Kidney epithelial cell (primary cell): ENCODE data around the gene CCDC197. TPM values are rescaled to one million over a fixed set of nuclear protein-coding genes. Genes with fewer than 3 reads are reported as not detected.

ENCODE experiments used
- DNase-seq: peaks from one replicate; pipeline ENCODE4 v3.0.0-alpha.2; 2010; ENCODE audit warnings: low read depth
- H3K27me3 ChIP-seq: 2 replicates; pipeline ENCODE4 v1.6.0; 2011; ENCODE audit warnings: low read length; ENCODE audit not compliant: control insufficient read depth, insufficient read depth
- H3K36me3 ChIP-seq: 2 replicates; pipeline ENCODE4 v1.5.1; 2011; ENCODE audit warnings: low read length; ENCODE audit not compliant: control insufficient read depth, insufficient read depth
- H3K4me3 ChIP-seq: 2 replicates; pipeline ENCODE4 v1.5.1; 2011; ENCODE audit warnings: low read depth, mild to moderate bottlenecking, control low read depth, low read length
- CTCF ChIP-seq: IDR thresholded peaks from 2 replicates; pipeline ENCODE4 v1.5.1; 2011; ENCODE audit warnings: mild to moderate bottlenecking, moderate library complexity, low read length, control low read depth, inconsistent platforms; ENCODE audit not compliant: insufficient read depth, poor library complexity, severe bottlenecking
- total RNA-seq: library from RNA; depleted of rRNA; stranded (reverse); fragments of >200 nt; gene quantifications from 2 replicates; pipeline ENCODE4 v1.2.3, GENCODE V29; 2015

CCDC197 gene
- total RNA-seq, 1 donor from 2014 or later: not detected

DNA sequence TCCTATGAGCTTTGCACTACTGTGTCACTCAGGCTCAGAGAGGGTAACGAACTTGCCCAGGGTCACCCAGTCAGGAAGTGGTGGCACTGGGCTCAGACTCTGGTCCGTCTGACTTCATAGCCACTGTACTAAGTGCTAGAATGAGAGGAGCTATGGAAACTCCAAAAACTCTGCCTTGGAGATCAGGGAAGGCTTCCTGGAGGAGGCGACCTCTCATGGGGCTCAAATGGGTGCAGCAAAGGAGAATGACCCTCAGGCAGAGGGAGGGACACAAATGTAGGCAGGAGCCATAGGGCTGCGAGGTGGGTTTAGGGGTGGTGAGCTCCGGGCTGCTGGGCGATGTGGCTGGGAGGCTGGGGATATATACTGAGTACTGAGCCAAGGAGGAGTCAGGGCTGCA, 3.2 kb downstream of the CCDC197 start:
- no peak for TF ChIP-seq CTCF
- Histone ChIP-seq H3K4me3 (no peak overlapping the region), H3K36me3 (no peaks in the 10 kb centered on the region), H3K27me3 (peaks cover 6% of the 10 kb centered on the region)
- DNase-seq: no peak

GRCh38 chr14:94001016-94001415, 3.9 kb downstream of the CCDC197 start:
- no peaks in the 10 kb centered on the region for H3K36me3 ChIP-seq
- DNase-seq: no peak
- H3K4me3 ChIP-seq: no peak overlapping the region
- H3K27me3 ChIP-seq: peaks cover 7% of the 10 kb centered on the region
- no peak for TF ChIP-seq CTCF

DNA sequence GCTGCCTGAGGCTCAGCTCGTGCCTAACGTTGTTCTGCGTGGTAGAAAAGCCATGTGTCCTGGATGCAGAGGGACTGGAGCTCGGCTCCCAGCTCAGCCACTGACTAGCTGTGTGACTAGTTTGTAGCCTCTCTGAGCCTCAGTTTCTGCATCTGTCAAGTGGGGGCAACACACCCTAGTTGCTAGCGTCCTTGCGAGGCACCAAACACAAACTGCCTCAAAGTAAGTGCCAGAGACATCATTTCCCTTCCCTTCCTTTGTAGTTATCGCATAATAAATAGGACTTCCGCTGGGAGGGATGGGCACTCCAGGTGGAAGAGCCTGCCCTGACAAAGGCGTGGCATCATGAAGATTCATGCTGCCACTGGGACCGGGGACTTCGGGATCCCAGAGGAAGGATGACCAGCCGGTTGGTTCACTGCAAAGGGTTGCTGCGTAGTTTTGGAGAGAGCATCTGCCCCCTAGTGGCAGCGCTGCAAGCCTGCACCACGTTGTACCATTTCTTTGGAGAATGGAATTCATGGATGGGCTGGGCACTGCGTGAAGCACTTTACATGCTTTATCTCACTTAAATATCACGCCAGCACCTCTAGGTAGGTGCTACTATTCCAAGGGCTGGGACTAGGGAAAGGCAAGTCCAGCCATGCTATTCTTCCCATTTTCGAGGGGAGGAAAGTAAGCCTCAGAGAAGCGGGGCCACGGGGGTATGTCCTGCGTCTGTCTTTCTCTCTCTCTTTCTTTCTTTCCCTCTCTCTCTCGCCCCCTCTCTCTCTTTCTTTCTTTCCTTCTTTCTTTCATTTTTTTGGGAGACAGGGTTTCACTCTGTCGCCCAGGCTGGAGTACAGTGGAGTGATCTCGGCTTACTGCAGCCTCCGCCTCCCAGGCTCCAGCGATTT, 4.6 kb downstream of the CCDC197 start:
- no peak for DNase-seq
- no peak overlapping the region for H3K4me3 ChIP-seq
- H3K36me3 ChIP-seq: no peaks in the 10 kb centered on the region
- peaks cover 7% of the 10 kb centered on the region for H3K27me3 ChIP-seq
- peak; percentile 97 for TF ChIP-seq CTCF

DNA sequence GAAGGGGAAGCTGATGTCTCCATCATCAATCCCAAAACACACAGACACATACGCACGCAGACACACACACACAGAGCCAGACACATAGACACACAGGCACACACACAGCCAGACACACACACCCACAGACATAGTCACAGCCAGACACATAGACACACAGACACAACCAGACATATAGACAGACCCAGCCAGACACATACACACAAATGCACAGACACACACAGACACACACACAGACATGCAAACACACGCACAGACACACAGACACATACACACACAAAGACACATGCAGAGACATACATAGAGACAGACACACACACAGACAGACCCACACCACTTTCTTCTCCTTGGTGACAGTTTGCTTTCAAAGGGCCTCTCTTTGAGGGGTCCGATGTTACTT, 6.3 kb downstream of the CCDC197 start:
- peaks cover 7% of the 10 kb centered on the region for H3K27me3 ChIP-seq
- DNase-seq: no peak
- H3K36me3 ChIP-seq: no peaks in the 10 kb centered on the region
- no peak overlapping the region for H3K4me3 ChIP-seq
- TF ChIP-seq CTCF: no peak

GRCh38 chr14:94004015-94004414, 6.9 kb downstream of the CCDC197 start:
- DNase-seq: no peak
- TF ChIP-seq CTCF: no peak
- Histone ChIP-seq H3K4me3 (no peak overlapping the region), H3K27me3 (peaks cover 7% of the 10 kb centered on the region), H3K36me3 (no peaks in the 10 kb centered on the region)

- Histone ChIP-seq H3K36me3 (no peaks in the 10 kb centered on the region), H3K27me3 (peaks cover 7% of the 10 kb centered on the region), H3K4me3 (no peak overlapping the region)
- TF ChIP-seq CTCF: peak; percentile 43
- no peak for DNase-seq
Measured at GRCh38 chr14:94005324-94006073, 8.4 kb downstream of the CCDC197 start.
